AML-193 (cell line): ENCODE results near the gene OR8S1.

ENCODE experiments used
- DNase-seq, 2 experiments: peaks; one replicate each; lab custom pipeline; 2025; lab: John Stamatoyannopoulos, UW

Gene OR8S1

GRCh38 chr12:48556631-48557030, 31.2 kb downstream of the OR8S1 start:
- DNase-seq: no peak

- no peak for DNase-seq
Observed at GRCh38 chr12:48557919-48558318, 32.5 kb downstream of the OR8S1 start.

- no peak for DNase-seq
Observed at GRCh38 chr12:48567731-48568130, 42.3 kb downstream of the OR8S1 start.

- DNase-seq: no peak
Observed at GRCh38 chr12:48569946-48570345, 44.5 kb downstream of the OR8S1 start, which contains the start of gene LALBA. LALBA (minus strand) TSS chr12:48570046; CDS start chr12:48570020, 26 bp downstream.

- no peak for DNase-seq
Observed at GRCh38 chr12:48572326-48572725, 46.9 kb downstream of the OR8S1 start.
